G401 (cell line): ENCODE results near the gene KCNQ1. TPM values are rescaled to one million over a fixed set of nuclear protein-coding genes. Genes with fewer than 3 reads are reported as not detected.

ENCODE experiments used
- DNase-seq: peaks from one replicate; pipeline ENCODE4 v3.0.0-alpha.2; 2015; ENCODE audit warnings: low spot score
- in situ Hi-C: cut with HindIII; loops from 2 replicates; pipeline ENCODE4 v1.10.0; 2016; ENCODE audit warnings: low sequenced_read_pairs, mixed read lengths
- total RNA-seq: library from RNA; depleted of rRNA; stranded (reverse); fragments of >200 nt; shearing (Covaris generic); gene quantifications from 2 replicates; pipeline ENCODE4 v1.2.3, GENCODE V29; 2014

KCNQ1 gene
- total RNA-seq, 1 experiment from 2014 or later, result 0.85 TPM

DNA sequence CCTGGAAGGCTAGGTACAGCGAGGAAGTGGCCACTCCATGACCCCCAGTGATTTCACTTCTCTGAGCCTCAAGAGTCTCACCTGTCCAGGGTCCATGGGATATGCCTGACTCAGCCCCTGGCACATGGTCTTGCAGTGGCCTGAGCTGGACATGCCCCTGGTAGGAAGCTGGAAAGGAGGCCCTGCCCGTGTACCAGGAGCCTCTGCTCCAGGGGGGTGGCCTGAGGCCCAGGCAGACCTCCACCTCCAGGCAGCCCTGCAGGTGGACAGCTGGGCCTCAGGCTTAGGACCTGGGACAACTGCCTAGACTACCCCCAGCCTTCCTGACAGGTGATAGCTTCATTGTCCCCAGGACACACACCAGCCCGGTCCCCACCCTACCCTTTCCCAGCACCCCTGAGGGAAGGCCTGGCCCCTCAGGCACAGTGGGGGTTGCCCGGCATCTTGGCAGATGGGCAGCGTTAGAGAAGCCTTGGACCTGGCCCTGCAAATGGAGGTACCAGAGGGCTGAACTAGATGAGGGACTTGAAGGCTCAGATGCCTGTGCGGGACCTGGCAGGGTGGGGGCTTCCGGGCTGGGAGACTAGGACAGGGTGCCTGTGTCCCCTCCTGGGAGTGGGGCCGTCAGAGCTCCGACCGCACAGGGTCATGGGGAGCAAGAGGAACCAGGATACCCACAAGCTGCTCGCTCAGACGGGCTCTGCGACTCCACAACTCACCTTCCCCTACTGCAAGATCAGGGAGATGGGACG is 387.1 kb downstream of the KCNQ1 start:
- in situ Hi-C loops, result no loop called here
- no peak for DNase-seq

DNA sequence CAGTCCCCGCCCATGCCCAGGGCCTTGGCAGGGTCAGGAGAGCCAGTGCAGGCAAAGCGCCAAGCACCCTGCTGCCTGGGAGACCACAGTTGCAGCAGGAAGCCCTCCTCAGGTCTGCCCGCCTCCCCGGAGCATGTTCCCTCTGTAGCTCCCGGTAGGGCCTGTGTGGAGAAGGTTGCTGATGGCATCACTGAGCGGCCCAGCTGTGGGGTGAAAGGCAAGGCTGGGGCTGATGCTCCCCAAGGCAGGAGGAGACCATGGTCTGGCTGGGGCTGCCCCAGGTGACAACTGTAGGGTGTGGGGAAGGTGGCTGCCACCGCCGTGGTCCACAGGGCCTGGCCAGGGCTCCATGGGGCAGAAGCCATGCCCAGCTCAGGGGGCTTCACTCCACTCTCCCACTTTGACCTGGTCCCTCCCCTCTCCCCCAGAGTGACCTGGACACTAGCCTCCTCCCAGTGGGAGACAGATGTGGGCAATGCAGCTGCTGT is 387.8 kb downstream of the KCNQ1 start:
- in situ Hi-C loops, result no loop called here
- no peak for DNase-seq

DNA sequence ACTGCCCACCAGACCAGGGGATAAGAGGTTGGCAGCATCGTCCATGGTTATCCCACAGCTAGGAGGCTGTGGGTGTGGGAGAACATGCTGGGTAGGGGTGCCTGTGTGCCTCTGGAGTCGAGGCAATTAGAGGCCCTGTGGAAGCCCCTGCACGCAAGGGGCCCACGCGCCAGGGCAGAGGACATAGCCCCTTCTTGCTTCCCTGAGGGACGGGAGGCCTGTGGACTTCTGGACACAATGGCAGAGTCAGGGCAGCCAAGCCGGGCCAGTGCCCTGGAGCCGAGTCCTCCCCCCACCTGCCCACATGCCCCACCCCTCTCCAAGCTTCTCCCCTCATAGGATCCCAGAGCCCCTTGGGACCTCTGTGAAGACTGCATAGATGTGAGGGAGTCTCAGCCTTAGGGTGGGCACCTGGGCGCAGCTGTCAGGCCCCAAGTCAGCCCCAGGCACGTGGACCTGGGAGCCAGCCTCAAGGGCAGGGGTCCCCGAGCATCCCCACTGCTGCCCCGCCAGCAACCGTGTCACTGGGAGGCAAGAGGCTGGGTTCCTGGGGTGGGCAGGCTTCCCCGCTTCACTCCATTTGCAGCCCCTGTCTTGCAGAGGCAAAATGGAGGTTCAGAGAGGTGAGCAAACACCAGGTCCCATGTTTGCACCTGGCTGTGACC is 388.4 kb downstream of the KCNQ1 start:
- in situ Hi-C loops, result no loop called here
- no peak for DNase-seq

DNA sequence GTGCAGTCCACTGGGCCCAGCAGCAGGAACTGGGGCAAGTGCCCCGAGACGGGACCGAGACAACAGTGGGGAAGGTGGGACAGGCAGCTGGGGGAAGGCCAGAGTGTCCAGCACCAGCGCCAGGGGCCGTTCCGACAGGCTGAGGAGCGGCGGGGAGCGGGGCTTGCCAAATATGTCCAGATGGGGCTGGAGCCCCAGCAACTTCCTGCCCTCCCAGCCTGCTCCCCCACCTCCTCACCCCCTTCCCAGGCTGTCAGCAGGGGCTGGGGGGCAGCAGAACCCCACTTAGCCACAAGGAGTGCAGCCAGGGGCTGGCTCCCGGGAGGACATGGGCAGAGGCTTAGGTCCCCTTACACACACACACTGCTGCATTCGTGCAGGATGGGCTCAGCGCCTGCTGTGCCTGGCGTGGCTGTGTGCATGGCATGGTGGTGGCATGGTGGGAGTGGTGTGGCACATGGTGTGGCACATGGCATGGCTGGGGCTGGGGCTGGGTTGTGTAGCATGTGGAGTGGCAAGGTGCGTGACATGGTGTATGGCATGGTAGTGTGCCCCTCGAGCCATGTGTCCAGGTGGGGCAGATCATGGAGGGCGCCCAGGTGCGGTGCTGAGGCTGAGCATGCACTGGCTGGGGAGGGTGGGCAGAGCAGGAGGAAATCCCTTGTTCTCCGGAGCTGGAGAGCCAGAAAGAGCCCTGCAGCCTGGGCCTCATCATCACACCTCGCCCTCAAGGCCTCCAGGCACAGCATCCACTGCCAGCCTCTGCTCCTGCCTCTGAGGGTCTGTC is 389.1 kb downstream of the KCNQ1 start:
- no peak for DNase-seq
- in situ Hi-C loops, result no loop called here

DNA sequence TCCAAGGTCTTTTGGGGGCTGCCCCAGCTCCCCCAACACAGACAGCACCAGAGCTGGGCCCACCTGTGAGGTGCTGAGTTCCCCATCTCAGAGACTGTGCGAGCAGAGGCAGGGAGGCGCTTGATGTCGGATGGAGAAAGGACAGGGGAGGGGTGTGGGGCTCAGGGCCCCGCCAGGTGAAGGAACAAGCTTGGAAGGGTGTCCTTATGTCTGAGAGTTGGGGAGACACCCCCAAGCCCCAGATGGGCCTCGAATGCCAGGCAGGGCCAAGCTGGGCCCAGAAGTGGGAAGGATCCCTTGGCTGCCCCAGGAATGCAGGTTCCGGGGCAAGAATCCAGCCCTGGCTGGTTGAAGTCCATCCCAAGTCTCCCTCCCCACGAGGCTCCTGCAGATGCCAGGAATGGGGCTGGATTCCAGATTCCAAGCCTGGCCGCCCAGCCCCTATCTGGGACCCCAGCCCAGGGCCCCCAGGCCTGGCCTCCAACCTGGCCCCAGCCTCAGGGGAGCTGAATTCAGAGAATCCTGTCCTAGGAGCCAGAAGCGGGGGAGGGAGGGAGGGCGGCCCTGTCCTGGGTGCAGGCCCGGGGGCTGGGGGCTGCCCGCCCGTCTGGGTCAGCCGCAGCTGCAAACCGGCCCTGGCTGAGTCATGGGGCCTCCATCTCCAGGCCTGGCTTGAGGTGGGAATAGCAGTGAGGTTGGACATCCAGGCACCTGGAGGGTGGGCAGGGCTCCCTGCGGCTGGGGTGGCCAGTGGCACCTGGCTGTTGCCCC is 389.9 kb downstream of the KCNQ1 start:
- in situ Hi-C loops, result no loop called here
- DNase-seq, result no peak

DNA sequence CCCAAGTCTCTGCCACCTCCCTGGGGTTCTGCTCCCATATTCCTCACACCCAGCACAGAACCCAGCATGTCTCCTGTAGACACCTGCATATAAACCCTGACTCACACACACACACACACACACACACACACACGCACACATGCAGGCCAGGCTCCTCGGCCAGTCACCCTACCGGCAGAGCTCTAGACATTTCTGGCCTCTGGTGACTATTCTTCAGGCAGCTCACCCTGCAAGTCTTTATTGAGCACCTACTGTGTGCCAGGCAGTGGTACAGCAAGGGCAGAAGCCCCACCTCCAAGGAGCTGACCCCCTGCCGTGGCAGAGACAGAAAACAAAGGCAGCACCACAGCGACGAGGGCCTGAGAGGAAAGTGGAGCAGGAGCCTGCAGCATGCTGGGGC is 390.5 kb downstream of the KCNQ1 start:
- in situ Hi-C loops, result no loop called here
- DNase-seq, result no peak

DNA sequence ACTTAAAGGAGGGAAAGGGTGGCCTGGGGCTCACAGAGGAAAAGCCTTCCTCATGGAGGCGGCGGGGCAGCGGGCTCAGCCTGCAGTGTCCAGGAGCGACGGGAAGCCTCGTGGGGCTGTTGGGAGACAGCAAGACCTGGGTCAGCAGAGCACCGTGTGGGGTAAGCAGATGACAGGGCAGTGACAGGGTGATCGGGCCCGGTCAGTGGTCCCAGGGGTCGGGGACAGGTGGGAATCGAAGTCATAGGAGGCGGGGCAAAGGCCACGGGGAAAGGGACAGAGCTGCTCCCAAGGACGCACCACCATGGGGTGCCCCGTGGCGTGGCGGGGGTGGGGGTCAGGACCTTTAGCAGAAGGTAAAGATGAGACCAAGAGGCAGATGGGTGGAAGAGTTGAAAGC is 390.9 kb downstream of the KCNQ1 start:
- no peak for DNase-seq
- in situ Hi-C loops, result no loop called here

DNA sequence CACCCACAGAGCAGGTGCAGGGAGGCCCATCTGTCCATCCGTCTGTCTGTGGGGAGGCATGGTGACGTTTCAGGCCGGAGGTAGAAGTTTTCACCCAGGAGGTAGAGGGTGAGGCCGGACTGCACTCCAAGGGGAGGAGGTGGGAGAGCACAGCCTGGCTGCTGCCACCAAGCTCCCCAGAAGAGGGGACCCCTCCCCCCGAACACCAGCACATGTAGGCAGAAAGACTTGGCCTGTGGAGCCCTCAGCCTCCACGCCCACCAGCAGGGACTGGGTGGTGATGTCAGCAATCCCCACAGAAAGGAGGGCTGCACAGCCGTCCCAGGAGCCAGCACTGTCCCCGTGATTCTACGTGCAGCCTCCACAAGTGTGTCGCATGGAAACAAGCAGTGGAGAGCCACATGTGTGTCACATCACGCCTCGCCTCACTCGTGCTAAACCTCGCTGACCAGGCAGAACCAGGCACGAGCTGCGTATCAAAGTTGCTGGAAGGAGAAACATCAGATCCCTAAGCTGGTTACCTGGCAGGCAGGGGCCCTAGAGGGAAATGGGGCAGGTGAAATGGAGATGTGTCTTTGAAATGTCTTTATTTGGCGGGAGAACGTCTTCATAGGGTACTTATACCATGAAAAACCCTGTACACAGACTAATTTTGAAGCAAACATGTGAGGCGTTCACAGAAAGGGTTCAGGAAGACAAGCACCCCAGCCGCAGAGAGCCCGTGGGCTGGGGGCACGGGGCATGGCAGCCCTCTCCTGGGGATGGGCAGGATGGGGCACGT is 391.7 kb downstream of the KCNQ1 start:
- in situ Hi-C loops, result no loop called here

DNA sequence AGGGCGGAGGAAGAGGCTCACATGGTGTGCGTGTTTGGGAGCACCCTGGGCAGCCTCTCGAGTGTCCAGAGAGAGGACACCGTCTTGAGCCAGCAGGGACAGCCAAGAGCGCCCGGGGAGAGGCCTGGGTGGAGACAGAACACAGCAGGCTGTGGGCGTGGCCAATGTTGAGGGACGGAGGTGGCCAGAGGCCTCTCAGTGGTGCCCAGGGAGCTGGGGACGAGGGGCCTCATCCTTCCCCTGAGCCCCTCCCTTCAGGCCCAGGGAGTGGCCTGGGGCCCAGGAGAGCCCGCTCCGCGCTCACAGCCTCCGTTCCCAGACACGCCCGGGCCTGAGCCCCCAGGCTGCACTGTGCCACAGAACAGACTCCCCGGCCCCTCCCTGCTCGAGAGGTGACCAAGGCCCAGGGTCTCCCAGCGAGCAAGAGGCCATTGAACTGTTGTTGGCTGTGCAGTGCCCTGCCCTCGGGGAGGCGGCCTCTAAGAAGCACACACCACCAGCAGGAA is 392.3 kb downstream of the KCNQ1 start:
- DNase-seq, result no peak
- in situ Hi-C loops, result no loop called here

More for the DNA sequence above, 391.7 kb downstream of the KCNQ1 start:
- no peak for DNase-seq

DNA sequence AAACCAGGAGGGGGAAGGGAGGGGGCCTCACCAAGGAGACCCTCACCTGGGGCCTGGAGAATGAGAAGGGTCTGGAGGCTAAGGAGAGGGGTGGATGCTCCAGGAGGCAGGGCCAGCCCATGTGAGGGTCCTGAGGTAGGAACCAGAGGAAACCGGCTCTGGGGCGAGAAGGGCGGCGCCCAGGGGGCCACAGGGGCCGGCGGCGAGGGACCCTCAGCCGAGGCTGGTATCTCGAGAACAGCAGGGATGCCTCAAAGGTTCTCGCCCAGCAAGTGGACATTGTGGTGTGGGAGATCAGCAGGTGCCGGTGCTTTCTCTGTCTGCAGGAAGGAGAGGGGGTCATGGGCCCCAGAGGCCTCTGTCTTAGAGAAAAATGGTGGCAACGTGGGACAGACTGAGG is 392.8 kb downstream of the KCNQ1 start:
- in situ Hi-C loops, result no loop called here
- DNase-seq, result no peak

DNA sequence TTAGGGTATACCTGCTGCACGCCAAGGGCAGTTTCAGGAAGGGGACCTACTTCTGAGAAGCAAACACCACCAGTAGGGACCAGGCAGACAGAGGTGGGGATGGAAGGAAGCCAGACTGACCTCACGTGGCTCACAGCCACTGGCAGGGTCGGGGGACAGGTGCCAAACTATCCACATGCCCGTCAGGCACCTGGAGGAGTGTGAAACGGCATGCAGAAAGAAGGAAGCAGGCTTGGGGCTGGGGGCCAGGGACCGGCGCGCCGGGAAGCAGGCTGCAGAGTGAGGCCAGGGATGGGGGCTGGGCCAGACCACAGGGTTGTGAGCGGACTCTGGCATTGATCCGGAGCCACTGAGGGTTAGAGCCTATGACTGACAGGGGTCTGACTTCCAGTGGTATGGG is 393.3 kb downstream of the KCNQ1 start:
- no peak for DNase-seq

DNA sequence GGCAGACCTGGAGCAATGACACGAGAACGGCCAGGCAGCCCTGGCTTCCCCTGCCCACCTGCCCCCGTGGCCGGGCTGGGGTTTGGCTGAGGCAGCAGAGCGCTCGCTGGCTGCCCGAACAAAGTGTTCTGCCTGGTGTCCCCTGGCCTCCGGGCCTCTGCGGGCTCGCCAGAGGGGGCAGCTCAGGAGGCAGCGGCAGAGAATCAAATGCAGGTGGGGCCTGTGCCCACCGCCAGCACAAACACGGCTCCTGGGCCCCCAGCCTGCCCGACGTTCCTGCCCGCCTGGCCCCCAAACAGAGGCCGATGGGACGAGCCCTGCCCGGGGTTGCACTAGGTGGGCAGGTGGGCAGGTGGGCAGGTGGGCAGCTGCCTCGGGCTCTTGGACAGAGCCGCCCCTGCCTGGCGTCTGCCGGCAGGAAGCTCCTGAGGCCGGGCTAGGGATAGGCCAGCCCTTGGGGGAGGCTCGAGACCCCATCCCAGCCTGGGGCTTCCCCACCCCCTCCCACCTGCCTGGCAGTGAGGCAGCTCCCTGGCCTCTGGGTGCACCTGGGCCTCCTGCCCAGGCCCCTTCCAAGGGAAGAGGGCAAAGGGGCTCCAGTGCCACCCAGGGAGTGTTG is 394.0 kb downstream of the KCNQ1 start:
- in situ Hi-C loops, result no loop called here
- no peak for DNase-seq

More for the DNA sequence above, 393.3 kb downstream of the KCNQ1 start:
- in situ Hi-C loops, result no loop called here

DNA sequence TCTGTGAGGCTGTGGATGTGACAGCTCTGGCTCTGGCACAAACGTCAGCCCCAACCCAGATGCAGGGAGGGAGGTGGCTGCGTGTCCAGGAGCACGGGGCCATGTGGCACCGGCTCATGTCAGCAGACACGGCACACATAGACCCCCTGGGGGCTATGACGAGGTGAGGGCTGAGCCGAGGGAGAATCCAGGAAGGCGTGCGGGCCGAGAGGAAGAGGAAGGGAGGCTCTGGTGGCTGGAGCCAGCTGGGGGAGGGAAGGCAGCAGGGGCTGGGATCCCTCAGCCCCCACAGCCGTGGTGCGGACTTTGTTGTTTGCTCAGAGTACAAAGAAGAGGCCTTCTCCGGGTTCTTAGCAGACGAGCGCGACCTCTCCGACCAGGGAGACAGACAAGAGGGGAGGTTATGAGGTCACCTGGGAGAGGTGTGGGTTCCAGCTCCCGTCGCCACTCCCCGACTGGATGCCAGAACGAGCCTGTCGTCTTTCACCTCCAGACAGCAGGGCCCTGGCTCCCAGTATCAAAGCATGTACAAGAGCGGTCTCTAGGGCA is 394.7 kb downstream of the KCNQ1 start:
- no peak for DNase-seq
- in situ Hi-C loops, result no loop called here

DNA sequence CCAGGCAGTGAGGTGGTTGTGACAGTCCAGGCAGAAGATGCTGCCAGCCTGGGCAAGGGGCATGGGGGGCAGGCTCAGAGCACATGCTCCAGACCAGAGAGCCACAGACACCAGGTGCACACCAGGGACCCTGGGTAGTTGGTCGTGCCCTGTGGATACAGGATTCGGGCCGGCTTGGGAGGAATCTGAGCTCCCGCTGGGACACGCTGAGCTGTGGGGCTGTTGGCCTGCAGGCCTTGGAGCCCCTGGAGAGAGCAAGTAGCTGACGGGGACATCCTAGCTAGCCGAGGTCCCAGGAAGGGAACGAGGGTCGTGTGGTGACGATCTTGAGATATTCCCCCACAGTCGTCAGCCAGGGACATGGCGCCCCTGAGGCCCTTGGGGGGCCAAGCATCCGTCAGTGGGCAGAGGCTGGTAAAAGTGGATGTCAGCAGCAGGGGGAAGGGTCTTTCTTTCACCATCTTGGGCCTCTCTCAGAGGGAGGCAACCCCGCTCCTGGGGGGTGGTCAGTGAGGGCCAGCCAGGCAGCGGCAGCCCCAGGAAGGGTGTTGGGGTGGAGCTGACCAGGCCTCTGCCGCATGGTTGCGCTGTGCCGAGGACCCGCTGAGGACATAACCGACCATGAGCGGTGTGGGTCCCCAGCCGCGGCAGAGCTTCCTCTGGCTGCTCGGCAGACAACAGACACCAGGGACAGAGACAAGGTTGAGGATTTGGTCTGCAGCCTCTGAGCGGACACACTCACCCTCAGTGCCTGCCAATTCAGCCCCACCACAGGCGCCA is 396.8 kb downstream of the KCNQ1 start:
- no peak for DNase-seq
- in situ Hi-C loops, result no loop called here

DNA sequence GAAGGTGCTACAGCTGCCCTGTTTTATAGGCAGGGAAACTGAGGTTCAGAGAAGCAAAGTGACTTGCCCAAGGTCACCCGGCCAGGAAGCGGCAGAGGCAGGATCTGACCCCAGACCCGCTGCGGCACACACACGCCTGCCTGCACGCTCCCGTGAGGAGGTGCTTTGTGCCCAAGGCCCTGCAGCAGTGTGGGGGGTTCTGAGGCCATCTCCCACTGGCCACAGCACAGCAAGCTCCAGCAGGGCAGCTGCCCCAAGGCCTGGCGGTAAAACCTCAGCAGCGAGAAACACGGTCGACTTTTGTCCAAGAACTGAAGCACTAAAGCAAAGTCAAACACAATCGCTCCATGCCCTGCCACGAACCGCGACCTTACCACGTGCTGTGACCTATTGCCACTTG is 398.1 kb downstream of the KCNQ1 start:
- in situ Hi-C loops, result no loop called here
- DNase-seq, result no peak

DNA sequence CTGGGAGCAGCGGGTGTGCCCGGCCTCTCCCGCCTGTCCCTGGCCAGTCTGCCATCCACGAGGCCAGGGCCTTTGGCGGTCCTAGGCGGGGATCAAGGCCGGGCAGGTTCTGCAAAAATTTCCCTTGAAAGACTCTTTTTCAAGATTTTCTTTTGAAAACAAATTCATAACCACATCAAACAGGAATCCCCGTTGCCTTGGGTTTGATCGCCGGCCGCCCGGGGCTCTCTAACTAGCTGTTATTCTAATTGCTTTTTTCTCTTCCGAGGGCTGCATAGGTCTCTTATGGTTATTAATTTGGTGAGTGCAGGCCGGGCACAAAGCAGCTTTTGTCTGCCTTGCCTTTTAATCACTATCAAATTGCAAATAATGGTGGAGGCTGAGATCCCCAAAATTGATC is 398.7 kb downstream of the KCNQ1 start:
- in situ Hi-C loops, result no loop called here
- no peak for DNase-seq
